Neural cell (in vitro differentiated cells): ENCODE results near the gene CTNNA1. TPM values are rescaled to one million over a fixed set of nuclear protein-coding genes. Genes with fewer than 3 reads are reported as not detected.

Experiments used
- H2AFZ ChIP-seq: fragments of 200-600, 300-800 bp; sonication (generic), shearing (Covaris generic); 2 replicates; pipeline ENCODE4 v1.6.0; 2014; ENCODE audit warnings: low read depth, mild to moderate bottlenecking, antibody characterized with exemption, low read length, moderate library complexity
- H3F3A ChIP-seq: fragments of 200-600 bp; shearing (Covaris generic); 2 replicates; pipeline ENCODE4 v1.6.1; 2016; ENCODE audit warnings: mild to moderate bottlenecking, moderate library complexity, mixed read lengths, antibody characterized with exemption, low read length; ENCODE audit not compliant: insufficient read depth, poor library complexity, severe bottlenecking
- H3K27ac ChIP-seq: fragments of 200-600, 300-800 bp; sonication (generic), shearing (Covaris generic); 2 replicates; pipeline ENCODE4 v1.5.1; 2014; ENCODE audit warnings: mild to moderate bottlenecking, low read length, moderate library complexity
- H3K27me3 ChIP-seq: fragments of 300-800, 200-600 bp; sonication (generic), shearing (Covaris generic); 2 replicates; pipeline ENCODE4 v1.6.0; 2014; ENCODE audit warnings: mild to moderate bottlenecking, low read depth, low read length, moderate library complexity; ENCODE audit not compliant: insufficient read depth
- H3K36me3 ChIP-seq: fragments of 300-800, 200-600 bp; sonication (generic), shearing (Covaris generic); 2 replicates; pipeline ENCODE4 v1.5.1; 2014; ENCODE audit warnings: mild to moderate bottlenecking, antibody characterized with exemption, low read length, moderate library complexity; ENCODE audit not compliant: insufficient read depth
- H3K4me2 ChIP-seq: fragments of 300-800, 200-600 bp; sonication (generic), shearing (Covaris generic); 2 replicates; pipeline ENCODE4 v1.6.0; 2014; ENCODE audit warnings: mild to moderate bottlenecking, low read length
- H3K4me3 ChIP-seq: fragments of 300-800, 200-600 bp; sonication (generic), shearing (Covaris generic); 2 replicates; pipeline ENCODE4 v1.5.1; 2014; ENCODE audit warnings: mild to moderate bottlenecking, low read length, moderate library complexity
- H3K79me2 ChIP-seq: fragments of 200-600 bp; shearing (Covaris generic); replicated peaks from 2 replicates; pipeline ENCODE4 v1.6.0; 2014; ENCODE audit warnings: mild to moderate bottlenecking, low read length, moderate library complexity; ENCODE audit not compliant: insufficient read depth
- H3K9ac ChIP-seq: fragments of 300-800, 200-600 bp; sonication (generic), shearing (Covaris generic); 2 replicates; pipeline ENCODE4 v1.6.1; 2016; ENCODE audit warnings: mild to moderate bottlenecking, low read length, mixed read lengths
- H3K9me2 ChIP-seq: fragments of 200-600 bp; shearing (Covaris generic); 2 replicates; pipeline ENCODE4 v1.6.1; 2016; ENCODE audit warnings: mild to moderate bottlenecking, low read length, mixed read lengths; ENCODE audit not compliant: insufficient read depth
- H3K9me3 ChIP-seq: fragments of 200-600, 300-800 bp; sonication (generic), shearing (Covaris generic); 2 replicates; pipeline ENCODE4 v1.6.1; 2016; ENCODE audit warnings: mild to moderate bottlenecking, mixed run types, low read length, moderate library complexity, mixed read lengths
- H4K20me1 ChIP-seq: fragments of 200-600 bp; shearing (Covaris generic); 2 replicates; pipeline ENCODE4 v1.6.1; 2016; ENCODE audit warnings: mild to moderate bottlenecking, mixed run types; ENCODE audit not compliant: insufficient read depth
- CTCF ChIP-seq: fragments of 450-650 bp; IDR thresholded peaks from 2 replicates; pipeline ENCODE4 v1.5.1; 2014; ENCODE audit warnings: antibody characterized with exemption, mild to moderate bottlenecking, moderate library complexity; ENCODE audit not compliant: poor library complexity, severe bottlenecking
- EP300 ChIP-seq: fragments of 450-650 bp; conservative IDR thresholded peaks from 2 replicates; pipeline ENCODE4 v1.6.1; 2014; ENCODE audit warnings: antibody characterized with exemption, mild to moderate bottlenecking, moderate library complexity; ENCODE audit not compliant: poor library complexity, severe bottlenecking
- EZH2 ChIP-seq: fragments of 200-600, 300-800 bp; shearing (Covaris generic), sonication (generic); IDR thresholded peaks from 2 replicates; pipeline ENCODE4 v1.6.1; 2014; ENCODE audit warnings: antibody characterized with exemption, low read length, borderline replicate concordance, mild to moderate bottlenecking; ENCODE audit not compliant: insufficient read depth, poor library complexity, severe bottlenecking
- MXI1 ChIP-seq: fragments of 450-650 bp; conservative IDR thresholded peaks from 2 replicates; pipeline ENCODE4 v1.6.1; 2014; ENCODE audit warnings: antibody characterized with exemption, mild to moderate bottlenecking; ENCODE audit not compliant: poor library complexity, severe bottlenecking
- POLR2AphosphoS5 ChIP-seq: IDR thresholded peaks from 2 replicates; pipeline ENCODE4 v1.6.1; 2012
- RAD21 ChIP-seq: fragments of 450-650 bp; conservative IDR thresholded peaks from 2 replicates; pipeline ENCODE4 v1.6.1; 2014; ENCODE audit warnings: antibody characterized with exemption, mild to moderate bottlenecking, moderate library complexity
- REST ChIP-seq: IDR thresholded peaks from 2 replicates; pipeline ENCODE4 v1.6.1; 2012; ENCODE audit warnings: borderline replicate concordance
- SMC3 ChIP-seq: fragments of 450-650 bp; conservative IDR thresholded peaks from 2 replicates; pipeline ENCODE4 v1.6.1; 2014; ENCODE audit warnings: antibody characterized with exemption, mild to moderate bottlenecking, moderate library complexity; ENCODE audit not compliant: poor library complexity
- TAF1 ChIP-seq: IDR thresholded peaks from 2 replicates; pipeline ENCODE4 v1.6.1; 2012; ENCODE audit warnings: low read depth
- polyA plus RNA-seq: library from polyadenylated mRNA; depleted of rRNA; stranded (reverse); fragments of >200 nt; gene quantifications from 2 replicates; pipeline ENCODE4 v1.2.3, GENCODE V29; 2014

CTNNA1 gene
- polyA plus RNA-seq, 1 donor from 2014 or later, result 87.9 TPM

- no peaks in the 10 kb centered on the region for H3K27me3 ChIP-seq
- H3K4me3 ChIP-seq, result peak overlapping the region; percentile 18
- TF ChIP-seq POLR2AphosphoS5 (no peak), EP300 (peak; percentile 30), SMC3 (no peak), REST (no peak), MXI1 (no peak)
- H3K9ac ChIP-seq, result peak overlapping the region; percentile 7
- H3K36me3 ChIP-seq, result no peaks in the 10 kb centered on the region
- H3K9me3 ChIP-seq, result no peaks in the 10 kb centered on the region
- H3K27ac ChIP-seq, result peak overlapping the region; percentile 40
- H2AFZ ChIP-seq, result no peak overlapping the region
- H3K4me2 ChIP-seq, result no peak overlapping the region
- no peaks in the 10 kb centered on the region for H4K20me1 ChIP-seq
- H3K79me2 ChIP-seq, result no peaks in the 10 kb centered on the region
- no peaks in the 10 kb centered on the region for H3F3A ChIP-seq
- H3K9me2 ChIP-seq, result no peaks in the 10 kb centered on the region
Observed at GRCh38 chr5:138953387-138954256, 200.4 kb downstream of the CTNNA1 start.

- no peaks in the 10 kb centered on the region for H4K20me1 ChIP-seq
- no peak overlapping the region for H3K9ac ChIP-seq
Observed at GRCh38 chr5:138954257-138955012, 201.2 kb downstream of the CTNNA1 start.

More at GRCh38 chr5:138954257-138955012, 201.2 kb downstream of the CTNNA1 start:
- Histone ChIP-seq H3K27ac (peak overlapping the region; percentile 29), H3K4me3 (no peak overlapping the region), H3K36me3 (no peaks in the 10 kb centered on the region), H3K9me3 (no peaks in the 10 kb centered on the region), H2AFZ (no peak overlapping the region), H3K9me2 (no peaks in the 10 kb centered on the region), H3F3A (no peaks in the 10 kb centered on the region), H3K4me2 (no peak overlapping the region), H3K27me3 (no peaks in the 10 kb centered on the region), H3K79me2 (no peaks in the 10 kb centered on the region)
- TF ChIP-seq EZH2, result no peak
- no peak for TF ChIP-seq MXI1
- TF ChIP-seq CTCF, result no peak
- TF ChIP-seq SMC3, result no peak
- TF ChIP-seq POLR2AphosphoS5, result no peak
- no peak for TF ChIP-seq EP300
- TF ChIP-seq TAF1, result no peak
- TF ChIP-seq RAD21, result no peak
- no peak for TF ChIP-seq REST
